ENCODE data around the gene MOB3A.

The MOB3A gene

GRCh38 chr19:2138061-2138728 is 42.1 kb upstream of the MOB3A start:
- no peak for ATAC-seq

GRCh38 chr19:2136796-2137195 is 40.7 kb upstream of the MOB3A start:
- no peak for ATAC-seq
- TF ChIP-seq CSDC2 (CRISPR knock-in tag; IDR thresholded peaks at IDR 0.05) (no peak), SNAI2 (CRISPR knock-in tag; IDR thresholded peaks at IDR 0.05) (no peak), ZNF8 (CRISPR knock-in tag; IDR thresholded peaks at IDR 0.05) (no peak), ZNF70 (CRISPR knock-in tag; IDR thresholded peaks at IDR 0.05) (no peak), TOX (CRISPR knock-in tag; IDR thresholded peaks at IDR 0.05; ENCODE audit: borderline replicate concordance) (no peak), ZFP3 (CRISPR knock-in tag; IDR thresholded peaks at IDR 0.05) (no peak), ISL1 (CRISPR knock-in tag; IDR thresholded peaks at IDR 0.05) (no peak), RARB (CRISPR knock-in tag; IDR thresholded peaks at IDR 0.05) (no peak), OSR1 (CRISPR knock-in tag; IDR thresholded peaks at IDR 0.05) (no peak)
- TF ChIP-seq, protein P1, sequence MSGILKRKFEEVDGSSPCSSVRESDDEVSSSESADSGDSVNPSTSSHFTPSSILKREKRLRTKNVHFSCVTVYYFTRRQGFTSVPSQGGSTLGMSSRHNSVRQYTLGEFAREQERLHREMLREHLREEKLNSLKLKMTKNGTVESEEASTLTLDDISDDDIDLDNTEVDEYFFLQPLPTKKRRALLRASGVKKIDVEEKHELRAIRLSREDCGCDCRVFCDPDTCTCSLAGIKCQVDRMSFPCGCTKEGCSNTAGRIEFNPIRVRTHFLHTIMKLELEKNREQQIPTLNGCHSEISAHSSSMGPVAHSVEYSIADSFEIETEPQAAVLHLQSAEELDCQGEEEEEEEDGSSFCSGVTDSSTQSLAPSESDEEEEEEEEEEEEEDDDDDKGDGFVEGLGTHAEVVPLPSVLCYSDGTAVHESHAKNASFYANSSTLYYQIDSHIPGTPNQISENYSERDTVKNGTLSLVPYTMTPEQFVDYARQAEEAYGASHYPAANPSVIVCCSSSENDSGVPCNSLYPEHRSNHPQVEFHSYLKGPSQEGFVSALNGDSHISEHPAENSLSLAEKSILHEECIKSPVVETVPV (CRISPR knock-in tag; IDR thresholded peaks at IDR 0.05) = no peak

More at GRCh38 chr19:2138061-2138728, 42.1 kb upstream of the MOB3A start:
- TF ChIP-seq ZFP3 (CRISPR knock-in tag; IDR thresholded peaks at IDR 0.05) (no peak), SNAI2 (CRISPR knock-in tag; IDR thresholded peaks at IDR 0.05) (no peak), TCF4 (CRISPR knock-in tag; IDR thresholded peaks at IDR 0.05; ENCODE audit: borderline replicate concordance) (no peak), CREB5 (CRISPR knock-in tag; IDR thresholded peaks at IDR 0.05; ENCODE audit: low read depth) (no peak)
- TF ChIP-seq, protein P1 (CRISPR knock-in tag; IDR thresholded peaks at IDR 0.05) = no peak

GRCh38 chr19:2135474-2136402 is 39.6 kb upstream of the MOB3A start:
- TF ChIP-seq PPARA (CRISPR knock-in tag; IDR thresholded peaks at IDR 0.05; ENCODE audit: borderline replicate concordance) = no peak
- no peak for TF ChIP-seq CSDC2 (CRISPR knock-in tag; IDR thresholded peaks at IDR 0.05)
- TF ChIP-seq, protein P2, sequence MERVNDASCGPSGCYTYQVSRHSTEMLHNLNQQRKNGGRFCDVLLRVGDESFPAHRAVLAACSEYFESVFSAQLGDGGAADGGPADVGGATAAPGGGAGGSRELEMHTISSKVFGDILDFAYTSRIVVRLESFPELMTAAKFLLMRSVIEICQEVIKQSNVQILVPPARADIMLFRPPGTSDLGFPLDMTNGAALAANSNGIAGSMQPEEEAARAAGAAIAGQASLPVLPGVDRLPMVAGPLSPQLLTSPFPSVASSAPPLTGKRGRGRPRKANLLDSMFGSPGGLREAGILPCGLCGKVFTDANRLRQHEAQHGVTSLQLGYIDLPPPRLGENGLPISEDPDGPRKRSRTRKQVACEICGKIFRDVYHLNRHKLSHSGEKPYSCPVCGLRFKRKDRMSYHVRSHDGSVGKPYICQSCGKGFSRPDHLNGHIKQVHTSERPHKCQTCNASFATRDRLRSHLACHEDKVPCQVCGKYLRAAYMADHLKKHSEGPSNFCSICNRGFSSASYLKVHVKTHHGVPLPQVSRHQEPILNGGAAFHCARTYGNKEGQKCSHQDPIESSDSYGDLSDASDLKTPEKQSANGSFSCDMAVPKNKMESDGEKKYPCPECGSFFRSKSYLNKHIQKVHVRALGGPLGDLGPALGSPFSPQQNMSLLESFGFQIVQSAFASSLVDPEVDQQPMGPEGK (CRISPR knock-in tag; IDR thresholded peaks at IDR 0.05; ENCODE audit: borderline replicate concordance) = no peak
- no peak for TF ChIP-seq ARNTL (CRISPR knock-in tag; IDR thresholded peaks at IDR 0.05; ENCODE audit: borderline replicate concordance, low read depth)
- no peak for TF ChIP-seq OSR1 (CRISPR knock-in tag; IDR thresholded peaks at IDR 0.05)
- TF ChIP-seq ZFP3 (CRISPR knock-in tag; IDR thresholded peaks at IDR 0.05) = no peak
- TF ChIP-seq BACH2 (CRISPR knock-in tag; IDR thresholded peaks at IDR 0.05; ENCODE audit: borderline replicate concordance) = no peak
- TF ChIP-seq TCF4 (CRISPR knock-in tag; IDR thresholded peaks at IDR 0.05; ENCODE audit: borderline replicate concordance) = no peak
- no peak for TF ChIP-seq TOX (CRISPR knock-in tag; IDR thresholded peaks at IDR 0.05; ENCODE audit: borderline replicate concordance)
- TF ChIP-seq, protein P1 (CRISPR knock-in tag; IDR thresholded peaks at IDR 0.05) = no peak
- TF ChIP-seq CREB5 (CRISPR knock-in tag; IDR thresholded peaks at IDR 0.05; ENCODE audit: low read depth) = no peak
- no peak for TF ChIP-seq SNAI2 (CRISPR knock-in tag; IDR thresholded peaks at IDR 0.05)
- TF ChIP-seq RARB (CRISPR knock-in tag; IDR thresholded peaks at IDR 0.05) = no peak
- TF ChIP-seq ZNF70 (CRISPR knock-in tag; IDR thresholded peaks at IDR 0.05) = no peak
- TF ChIP-seq ZC3H10 (CRISPR knock-in tag; IDR thresholded peaks at IDR 0.05) = no peak
- no peak for TF ChIP-seq ISL1 (CRISPR knock-in tag; IDR thresholded peaks at IDR 0.05)
- no peak for ATAC-seq

All from SK-N-SH treated with all-trans-retinoic acid at 6 μM for 48 hours (cell line).